ENCODE measurements around the gene MS4A2. TPM values are rescaled to one million over a fixed set of nuclear protein-coding genes. Genes with fewer than 3 reads are reported as not detected.

The MS4A2 gene
- total RNA-seq, 1 experiment from 2014 or later, result not detected

DNA sequence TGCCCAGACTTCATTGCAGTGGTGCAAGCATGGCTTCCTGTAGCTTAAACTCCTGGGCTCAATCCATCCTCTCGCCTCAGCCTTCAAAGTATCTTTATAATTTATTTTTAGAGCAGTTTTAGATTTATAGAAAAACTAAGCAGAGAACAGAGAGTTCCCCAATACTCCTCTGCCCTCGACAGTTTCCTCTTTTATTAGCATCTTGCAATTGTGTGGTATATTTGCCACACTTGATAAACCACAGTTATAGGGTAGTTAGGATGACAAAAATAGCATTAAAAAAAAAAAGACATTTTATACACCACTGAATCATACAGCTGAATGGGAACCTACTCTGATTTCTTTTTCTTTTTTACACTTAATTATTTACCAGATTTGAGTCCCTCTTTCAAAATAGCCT is 31.2 kb downstream of the MS4A2 start:
- no peaks in the 10 kb centered on the region for H3K27me3 ChIP-seq (ENCODE audit: low read length)
- no peak overlapping the region for H3K27ac ChIP-seq (ENCODE audit: low read length)
- H3K9me2 ChIP-seq (replicated peaks; ENCODE audit: low read length), result no peaks in the 10 kb centered on the region
- H3K4me1 ChIP-seq (ENCODE audit: insufficient read depth, low read length), result no peaks in the 10 kb centered on the region
- TF ChIP-seq EZH2 (IDR thresholded peaks at IDR 0.05; ENCODE audit: low read length, unreplicated experiment), result no peak
- TF ChIP-seq EZH2phosphoT487 (IDR thresholded peaks at IDR 0.05; ENCODE audit: borderline replicate concordance, low read length), result no peak
- TF ChIP-seq, protein P1, sequence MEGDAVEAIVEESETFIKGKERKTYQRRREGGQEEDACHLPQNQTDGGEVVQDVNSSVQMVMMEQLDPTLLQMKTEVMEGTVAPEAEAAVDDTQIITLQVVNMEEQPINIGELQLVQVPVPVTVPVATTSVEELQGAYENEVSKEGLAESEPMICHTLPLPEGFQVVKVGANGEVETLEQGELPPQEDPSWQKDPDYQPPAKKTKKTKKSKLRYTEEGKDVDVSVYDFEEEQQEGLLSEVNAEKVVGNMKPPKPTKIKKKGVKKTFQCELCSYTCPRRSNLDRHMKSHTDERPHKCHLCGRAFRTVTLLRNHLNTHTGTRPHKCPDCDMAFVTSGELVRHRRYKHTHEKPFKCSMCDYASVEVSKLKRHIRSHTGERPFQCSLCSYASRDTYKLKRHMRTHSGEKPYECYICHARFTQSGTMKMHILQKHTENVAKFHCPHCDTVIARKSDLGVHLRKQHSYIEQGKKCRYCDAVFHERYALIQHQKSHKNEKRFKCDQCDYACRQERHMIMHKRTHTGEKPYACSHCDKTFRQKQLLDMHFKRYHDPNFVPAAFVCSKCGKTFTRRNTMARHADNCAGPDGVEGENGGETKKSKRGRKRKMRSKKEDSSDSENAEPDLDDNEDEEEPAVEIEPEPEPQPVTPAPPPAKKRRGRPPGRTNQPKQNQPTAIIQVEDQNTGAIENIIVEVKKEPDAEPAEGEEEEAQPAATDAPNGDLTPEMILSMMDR (conservative IDR thresholded peaks at IDR 0.05; ENCODE audit: low read depth, low read length), result no peak
- no peaks in the 10 kb centered on the region for H3K9me3 ChIP-seq (ENCODE audit: low read length)
- H3K79me2 ChIP-seq (ENCODE audit: low read length), result no peaks in the 10 kb centered on the region
- no peak overlapping the region for H3K4me3 ChIP-seq (ENCODE audit: low read length)
- ChIA-PET POLR2A (ENCODE audit: unreplicated experiment) (no interaction called here), CTCF (no interaction called here)
- H4K20me1 ChIP-seq (ENCODE audit: low read length), result no peaks in the 10 kb centered on the region
- BruUV-seq (replicated peaks), result no TSS peak
- no peak overlapping the region for H3K4me2 ChIP-seq (ENCODE audit: low read length)
- H3F3A ChIP-seq (ENCODE audit: low read length, unreplicated experiment), result no peaks in the 10 kb centered on the region
- DNase-seq (no peak), ATAC-seq (no peak)
- intact Hi-C loops (cut with micrococcal nuclease), result no loop called here
- H3K9ac ChIP-seq (ENCODE audit: low read length), result no peak overlapping the region
- no peak overlapping the region for H2AFZ ChIP-seq (ENCODE audit: low read length)
- no peaks in the 10 kb centered on the region for H3K36me3 ChIP-seq (ENCODE audit: low read depth, low read length)

DNA sequence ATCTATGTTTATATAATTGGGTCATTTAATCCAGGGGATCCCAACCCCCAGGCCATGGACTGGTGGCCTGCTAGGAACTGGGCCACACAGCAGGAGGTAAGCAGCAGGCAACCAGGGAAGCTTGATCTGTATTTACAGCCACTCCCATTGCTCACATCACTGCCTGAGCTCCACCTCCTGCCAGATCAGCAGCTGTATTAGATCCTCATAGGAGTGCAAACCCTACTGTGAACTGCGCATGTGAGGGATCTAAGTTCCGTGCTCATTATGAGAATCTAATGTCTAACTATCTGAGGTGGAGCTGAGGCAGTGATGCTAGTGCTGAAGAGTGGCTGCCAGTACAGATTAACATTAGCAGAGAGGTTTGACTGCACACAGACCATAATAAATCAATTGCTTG is 32.8 kb downstream of the MS4A2 start:
- no peak overlapping the region for H3K4me3 ChIP-seq (ENCODE audit: low read length)
- H3F3A ChIP-seq (ENCODE audit: low read length, unreplicated experiment), result no peaks in the 10 kb centered on the region
- intact Hi-C loops (cut with micrococcal nuclease), result no loop called here
- no peak overlapping the region for H3K27ac ChIP-seq (ENCODE audit: low read length)
- H3K4me1 ChIP-seq (ENCODE audit: insufficient read depth, low read length), result peaks cover 13% of the 10 kb centered on the region
- H3K9me3 ChIP-seq (ENCODE audit: low read length), result no peaks in the 10 kb centered on the region
- TF ChIP-seq EZH2 (IDR thresholded peaks at IDR 0.05; ENCODE audit: low read length, unreplicated experiment) (no peak), EZH2phosphoT487 (IDR thresholded peaks at IDR 0.05; ENCODE audit: borderline replicate concordance, low read length) (no peak)
- TF ChIP-seq, protein P1 (conservative IDR thresholded peaks at IDR 0.05; ENCODE audit: low read depth, low read length), result no peak
- H4K20me1 ChIP-seq (ENCODE audit: low read length), result no peaks in the 10 kb centered on the region
- ChIA-PET CTCF (no interaction called here), POLR2A (ENCODE audit: unreplicated experiment) (no interaction called here)
- H3K9ac ChIP-seq (ENCODE audit: low read length), result no peak overlapping the region
- H3K79me2 ChIP-seq (ENCODE audit: low read length), result no peaks in the 10 kb centered on the region
- H2AFZ ChIP-seq (ENCODE audit: low read length), result no peak overlapping the region
- no peaks in the 10 kb centered on the region for H3K9me2 ChIP-seq (replicated peaks; ENCODE audit: low read length)
- no peak overlapping the region for H3K4me2 ChIP-seq (ENCODE audit: low read length)
- ATAC-seq, result no peak
- no peak for DNase-seq
- H3K27me3 ChIP-seq (ENCODE audit: low read length), result no peaks in the 10 kb centered on the region
- no peaks in the 10 kb centered on the region for H3K36me3 ChIP-seq (ENCODE audit: low read depth, low read length)
- no TSS peak for BruUV-seq (replicated peaks)

DNA sequence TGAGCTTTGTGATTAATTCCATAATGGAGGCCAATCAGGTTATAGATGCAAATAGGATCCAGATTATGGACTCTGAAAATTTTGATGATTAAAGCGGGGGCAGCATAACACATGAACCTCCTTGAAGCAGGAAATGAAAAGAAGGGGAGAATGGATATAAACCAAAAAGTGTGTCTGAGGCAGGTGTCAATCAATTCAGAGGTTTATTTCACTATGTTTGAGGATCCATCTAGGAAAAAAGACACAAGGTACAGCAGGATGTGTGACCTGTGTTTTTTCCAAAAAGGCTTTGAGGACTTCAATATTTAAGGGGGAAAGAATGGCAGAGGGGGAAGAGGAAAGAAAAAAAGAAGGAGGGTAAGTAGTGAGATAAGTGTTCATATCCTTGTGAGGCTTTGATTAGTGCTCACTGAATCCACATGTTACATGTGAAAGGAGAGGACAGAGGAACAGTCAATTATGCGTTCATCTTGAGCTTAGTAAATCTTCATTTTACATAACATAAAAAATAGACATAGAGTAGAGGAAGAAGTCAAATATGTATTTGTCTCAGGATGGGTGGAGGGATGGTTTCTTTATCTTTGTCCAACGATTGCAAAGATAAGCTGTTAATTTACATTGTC is 34.1 kb downstream of the MS4A2 start:
- H3K4me1 ChIP-seq (ENCODE audit: insufficient read depth, low read length), result peaks cover 24% of the 10 kb centered on the region
- H3K27me3 ChIP-seq (ENCODE audit: low read length), result no peaks in the 10 kb centered on the region
- ATAC-seq (no peak), DNase-seq (no peak)
- no peak overlapping the region for H3K4me3 ChIP-seq (ENCODE audit: low read length)
- H4K20me1 ChIP-seq (ENCODE audit: low read length), result no peaks in the 10 kb centered on the region
- CTCF ChIA-PET, result no interaction called here
- no peak for TF ChIP-seq EZH2 (IDR thresholded peaks at IDR 0.05; ENCODE audit: low read length, unreplicated experiment)
- no peak overlapping the region for H3K9ac ChIP-seq (ENCODE audit: low read length)
- no peaks in the 10 kb centered on the region for H3K79me2 ChIP-seq (ENCODE audit: low read length)
- no peaks in the 10 kb centered on the region for H3K9me2 ChIP-seq (replicated peaks; ENCODE audit: low read length)
- no peak overlapping the region for H2AFZ ChIP-seq (ENCODE audit: low read length)
- H3K36me3 ChIP-seq (ENCODE audit: low read depth, low read length), result no peaks in the 10 kb centered on the region
- no peak overlapping the region for H3K27ac ChIP-seq (ENCODE audit: low read length)
- no TSS peak for BruUV-seq (replicated peaks)
- no peaks in the 10 kb centered on the region for H3K9me3 ChIP-seq (ENCODE audit: low read length)
- no peaks in the 10 kb centered on the region for H3F3A ChIP-seq (ENCODE audit: low read length, unreplicated experiment)
- intact Hi-C loops (cut with micrococcal nuclease), result no loop called here
- no peak overlapping the region for H3K4me2 ChIP-seq (ENCODE audit: low read length)
- POLR2A ChIA-PET (ENCODE audit: unreplicated experiment), result no interaction called here
